IMR-90 (cell line): ENCODE measurements around the gene SRCIN1. TPM values are rescaled to one million over a fixed set of nuclear protein-coding genes. Genes with fewer than 3 reads are reported as not detected.
"Not testable (repeated sequence)": the region's sequence is repeated elsewhere in the genome, so short reads cannot be mapped to it uniquely, and the experiment has no call there.

Source experiments
- ATAC-seq: fragments of 200-7000 bp; cut with Tn5 transposase; 2 replicates; pipeline ENCODE4 v1.9.1; 2020; ENCODE audit warnings: low read depth, mild to moderate bottlenecking, moderate library complexity
- BruUV-seq: library from RNA; stranded (reverse); fragments of 400-500 nt; replicated peaks from 2 replicates; lab custom pipeline; 2021; lab: Mats Ljungman, UMichigan
- CTCF ChIA-PET: fragments of 300-600 bp; formaldehyde crosslinking; extraction: SDS; loops from one replicate; lab custom pipeline; 2021; ENCODE audit warnings: antibody characterized with exemption; lab: Yijun Ruan, JAX
- POLR2A ChIA-PET: fragments of 300-600 bp; sonication (Branson Sonifier 250); formaldehyde crosslinking; loops from one replicate; lab custom pipeline; 2022; ENCODE audit warnings: antibody characterized with exemption; ENCODE audit not compliant: unreplicated experiment; lab: Charles Lee
- DNase-seq: peaks from one replicate; pipeline ENCODE4 v3.0.0; 2013
- H2AFZ ChIP-seq: replicated peaks from 2 replicates; pipeline ENCODE3; 2013; ENCODE audit warnings: low read length, mild to moderate bottlenecking; ENCODE audit not compliant: poor library complexity
- H2AK5ac ChIP-seq: 2 replicates; pipeline ENCODE4 v1.6.1; 2013; ENCODE audit warnings: low read depth, low read length, inconsistent platforms
- H2AK9ac ChIP-seq: replicated peaks from 2 replicates; pipeline ENCODE3; 2013; ENCODE audit warnings: mild to moderate bottlenecking, low read depth, low read length, moderate library complexity; ENCODE audit not compliant: poor library complexity
- H2BK120ac ChIP-seq: 2 replicates; pipeline ENCODE4 v1.6.1; 2013; ENCODE audit warnings: low read depth, low read length, inconsistent platforms
- H2BK15ac ChIP-seq: 3 replicates; pipeline ENCODE4 v1.6.1; 2013; ENCODE audit warnings: low read depth, low read length, inconsistent platforms
- H2BK20ac ChIP-seq: 2 replicates; pipeline ENCODE4 v1.6.1; 2013; ENCODE audit warnings: low read depth, mild to moderate bottlenecking, inconsistent platforms, low read length, moderate library complexity
- H2BK5ac ChIP-seq: 2 replicates; pipeline ENCODE4 v1.6.1; 2013; ENCODE audit warnings: mild to moderate bottlenecking, low read depth, low read length, inconsistent platforms; ENCODE audit not compliant: poor library complexity, severe bottlenecking
- H3K14ac ChIP-seq: replicated peaks from 2 replicates; pipeline ENCODE4 v1.6.1; 2013; ENCODE audit warnings: low read depth, low read length, inconsistent platforms
- H3K18ac ChIP-seq: 2 replicates; pipeline ENCODE4 v1.6.1; 2013; ENCODE audit warnings: low read depth, low read length, control low read depth
- H3K23ac ChIP-seq: 2 replicates; pipeline ENCODE4 v1.6.1; 2013; ENCODE audit warnings: low read depth, low read length, inconsistent platforms
- H3K27ac ChIP-seq: 2 replicates; pipeline ENCODE4 v1.5.1; 2013; ENCODE audit warnings: mild to moderate bottlenecking, control low read depth, low read length; ENCODE audit not compliant: insufficient read depth
- H3K27me3 ChIP-seq: 2 replicates; pipeline ENCODE4 v1.6.1; 2013; ENCODE audit warnings: low read length; ENCODE audit not compliant: control insufficient read depth, insufficient read depth
- H3K36me3 ChIP-seq: 2 replicates; pipeline ENCODE4 v1.6.1; 2013; ENCODE audit warnings: low read length, mixed read lengths; ENCODE audit not compliant: control insufficient read depth, insufficient read depth
- H3K4ac ChIP-seq: 2 replicates; pipeline ENCODE4 v1.6.1; 2013; ENCODE audit warnings: low read depth, low read length, inconsistent platforms
- H3K4me1 ChIP-seq: 2 replicates; pipeline ENCODE4 v1.6.1; 2013; ENCODE audit warnings: low read length, mixed read lengths; ENCODE audit not compliant: control insufficient read depth, insufficient read depth
- H3K4me2 ChIP-seq: 2 replicates; pipeline ENCODE4 v1.6.1; 2013; ENCODE audit warnings: low read depth, mild to moderate bottlenecking, control low read depth, low read length, moderate library complexity
- H3K4me3 ChIP-seq: 2 replicates; pipeline ENCODE4 v1.5.1; 2013; ENCODE audit warnings: low read depth, mild to moderate bottlenecking, control low read depth, low read length, moderate library complexity; ENCODE audit not compliant: insufficient read depth
- H3K56ac ChIP-seq: 2 replicates; pipeline ENCODE4 v1.6.1; 2013; ENCODE audit warnings: low read length, inconsistent platforms; ENCODE audit not compliant: insufficient read depth; ENCODE audit errors: extremely low read depth
- H3K79me1 ChIP-seq, 2 experiments: 2 replicates each; pipeline ENCODE4 v1.6.1; 2013; ENCODE audit warnings: low read length in 2 of 2, inconsistent platforms in 1 of 2, low read depth in 1 of 2
- H3K9ac ChIP-seq: 2 replicates; pipeline ENCODE4 v1.6.1; 2013; ENCODE audit warnings: low read depth, low read length, control low read depth
- H3K9me1 ChIP-seq: 2 replicates; pipeline ENCODE4 v1.6.1; 2013; ENCODE audit warnings: low read length, inconsistent platforms; ENCODE audit not compliant: insufficient read depth
- H3K9me3 ChIP-seq: 2 replicates; pipeline ENCODE4 v1.6.1; 2013; ENCODE audit warnings: low read length; ENCODE audit not compliant: control insufficient read depth, insufficient read depth
- H4K20me1 ChIP-seq: 2 replicates; pipeline ENCODE4 v1.6.1; 2013; ENCODE audit warnings: low read length, inconsistent platforms; ENCODE audit not compliant: insufficient read depth
- H4K5ac ChIP-seq: 2 replicates; pipeline ENCODE4 v1.6.1; 2013; ENCODE audit warnings: mild to moderate bottlenecking, low read depth, low read length, control low read depth
- H4K8ac ChIP-seq, 2 experiments: 2 replicates each; pipeline ENCODE4 v1.6.1; 2013; ENCODE audit warnings: low read depth in 2 of 2, low read length in 2 of 2, control low read depth in 1 of 2, inconsistent platforms in 1 of 2
- H4K91ac ChIP-seq: 2 replicates; pipeline ENCODE4 v1.6.1; 2013; ENCODE audit warnings: low read depth, low read length, inconsistent platforms; ENCODE audit not compliant: insufficient read depth
- FOS ChIP-seq: fragments of 150-350 bp; IDR thresholded peaks from 2 replicates; pipeline ENCODE4 v1.6.1; 2016; ENCODE audit warnings: low read depth, low read length
- MAZ ChIP-seq: IDR thresholded peaks from 2 replicates; pipeline ENCODE4 v1.6.1; 2012; ENCODE audit warnings: low read depth, mild to moderate bottlenecking, low read length, improper control_type of control experiment, moderate library complexity, borderline replicate concordance
- MXI1 ChIP-seq: IDR thresholded peaks from 2 replicates; pipeline ENCODE4 v1.6.1; 2012; ENCODE audit warnings: low read depth, mild to moderate bottlenecking, low read length, moderate library complexity, borderline replicate concordance
- POLR2A ChIP-seq: IDR thresholded peaks from 2 replicates; pipeline ENCODE4 v1.6.1; 2012; ENCODE audit warnings: mild to moderate bottlenecking, low read depth, low read length
- RAD21 ChIP-seq: IDR thresholded peaks from 2 replicates; pipeline ENCODE4 v1.6.1; 2012; ENCODE audit warnings: low read length, improper control_type of control experiment
- RCOR1 ChIP-seq: IDR thresholded peaks from 2 replicates; pipeline ENCODE4 v1.6.1; 2012; ENCODE audit warnings: mild to moderate bottlenecking, low read length, improper control_type of control experiment; ENCODE audit not compliant: insufficient replicate concordance
- RFX5 ChIP-seq: IDR thresholded peaks from 2 replicates; pipeline ENCODE4 v1.8.0; 2012; ENCODE audit warnings: low read depth, mild to moderate bottlenecking, low read length, moderate library complexity
- WGBS, 2 experiments: methylation state at CpG; one replicate each; pipeline versions ENCODE4 v1.1.5 to v1.1.7; 2013; ENCODE audit warnings: missing lambda C conversion rate in 2 of 2; ENCODE audit not compliant: insufficient read length in 1 of 2; ENCODE audit errors: extremely low coverage in 2 of 2; 5-methylcytosine and 5-hydroxymethylcytosine counted together
- dilution Hi-C: fragments of 300-500 bp; cut with HindIII; formaldehyde crosslinking; loops from one replicate; pipeline ENCODE4 v1.14.3; 2018; ENCODE audit warnings: low sequenced_read_pairs; ENCODE audit not compliant: unreplicated experiment
- in situ Hi-C: fragments of 300-500 bp; cut with MboI; formaldehyde crosslinking; loops from 3 replicates; pipeline ENCODE4 v1.14.3; 2019; ENCODE audit warnings: low sequenced_read_pairs, inconsistent platforms, mixed read lengths
- intact Hi-C: fragments of 100-400 bp; cut with micrococcal nuclease; formaldehyde crosslinking; loops from 2 replicates; pipeline ENCODE4 v1.10.0; 2022
- polyA plus RNA-seq, 3 experiments: library from polyadenylated mRNA; depleted of rRNA; stranded (reverse); fragments of >200 nt; gene quantifications; 2 replicates each; pipeline ENCODE4 v1.2.3, GENCODE V29; 2012; ENCODE audit warnings: low replicate concordance in 1 of 3
- total RNA-seq: library from RNA; depleted of rRNA; stranded (reverse); fragments of >200 nt; gene quantifications from 2 replicates; pipeline ENCODE4 v1.2.3, GENCODE V29; 2012
- TF ChIP-seq, protein P1 (sequence below): fragments of 150-350 bp; IDR thresholded peaks from 2 replicates; pipeline ENCODE4 v1.6.1; 2017; ENCODE audit warnings: mild to moderate bottlenecking, antibody characterized with exemption, low read length, low read depth

SRCIN1 gene
- total and polyA plus RNA-seq, 2 of the 4 experiments (the other 2 are of a cell fraction), result not detected

GRCh38 chr17:38627957-38628356 is 22.2 kb upstream of the SRCIN1 start:
- Histone ChIP-seq H4K91ac (no peak overlapping the region), H2AK9ac (no peak overlapping the region), H3K27ac (no peak overlapping the region), H2BK20ac (no peak overlapping the region), H3K9ac (no peak overlapping the region), H2BK120ac (no peak overlapping the region), H3K4me2 (no peak overlapping the region), H4K20me1 (no peaks in the 10 kb centered on the region), H3K79me1 (no peaks in the 10 kb centered on the region), H3K9me3 (no peaks in the 10 kb centered on the region), H3K36me3 (no peaks in the 10 kb centered on the region), H2AFZ (no peak overlapping the region), H3K4ac (no peak overlapping the region), H3K4me1 (no peaks in the 10 kb centered on the region), H4K5ac (no peak overlapping the region), H3K27me3 (peaks cover 12% of the 10 kb centered on the region), H3K14ac (no peak overlapping the region), H3K9me1 (no peaks in the 10 kb centered on the region), H3K56ac (no peak overlapping the region; the same call in 1 of the 2 replicates), H3K4me3 (no peak overlapping the region), H2BK5ac (no peak overlapping the region), H2BK15ac (no peak overlapping the region), H2AK5ac (no peak overlapping the region), H3K23ac (no peak overlapping the region), H4K8ac (no peak overlapping the region), H3K18ac (no peak overlapping the region)
- ChIA-PET POLR2A (no interaction called here), CTCF (no interaction called here)
- no peak for DNase-seq
- intact Hi-C loops (no loop called here), in situ Hi-C loops (no loop called here), dilution Hi-C loops (no loop called here)
- WGBS, 2 experiments, result 100% methylated on average over 1 of the region's 2 CpGs; no CpG with 5 or more reads in 1 of the 2 experiments
- no peak for ATAC-seq
- BruUV-seq, result no TSS peak
- TF ChIP-seq MXI1, result no peak
- no peak for TF ChIP-seq RFX5
- no peak for TF ChIP-seq POLR2A
- no peak for TF ChIP-seq MAZ
- no peak for TF ChIP-seq RAD21
- TF ChIP-seq, protein P1, sequence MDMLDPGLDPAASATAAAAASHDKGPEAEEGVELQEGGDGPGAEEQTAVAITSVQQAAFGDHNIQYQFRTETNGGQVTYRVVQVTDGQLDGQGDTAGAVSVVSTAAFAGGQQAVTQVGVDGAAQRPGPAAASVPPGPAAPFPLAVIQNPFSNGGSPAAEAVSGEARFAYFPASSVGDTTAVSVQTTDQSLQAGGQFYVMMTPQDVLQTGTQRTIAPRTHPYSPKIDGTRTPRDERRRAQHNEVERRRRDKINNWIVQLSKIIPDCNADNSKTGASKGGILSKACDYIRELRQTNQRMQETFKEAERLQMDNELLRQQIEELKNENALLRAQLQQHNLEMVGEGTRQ, result no peak
- no peak for TF ChIP-seq FOS
- TF ChIP-seq RCOR1, result no peak

DNA sequence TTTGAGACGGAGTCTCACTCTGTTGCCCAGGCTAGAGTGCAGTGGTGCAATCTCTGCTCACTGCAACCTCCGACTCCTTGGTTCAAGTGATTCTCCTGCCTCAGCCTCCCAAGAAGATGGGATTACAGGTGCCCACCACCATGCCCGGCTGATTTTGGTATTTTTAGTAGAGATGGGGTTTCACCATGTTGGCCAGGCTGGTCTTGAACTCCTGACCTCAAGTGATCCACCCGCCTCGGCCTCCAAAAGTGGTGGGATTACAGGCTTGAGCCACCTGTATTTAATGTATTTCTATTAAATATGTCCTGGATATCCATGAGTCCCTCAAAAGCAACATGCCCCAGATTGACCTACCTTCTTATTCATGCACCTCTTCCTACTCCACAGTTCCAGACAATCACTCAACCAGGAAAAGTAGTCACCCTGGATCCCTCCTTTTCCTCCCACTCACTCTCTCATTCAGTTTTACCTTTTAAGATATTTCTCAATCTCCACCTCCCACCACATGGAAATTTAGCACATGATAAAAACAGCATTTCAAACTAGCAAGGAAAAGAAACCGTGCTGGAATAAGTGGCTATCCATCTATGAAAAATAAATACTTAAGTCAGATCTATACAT is 21.0 kb upstream of the SRCIN1 start:
- H3K27ac ChIP-seq, H3K56ac ChIP-seq, ATAC-seq, H2AK9ac ChIP-seq, H3K9me3 ChIP-seq, DNase-seq, H3K9ac ChIP-seq, H2AFZ ChIP-seq, H4K20me1 ChIP-seq, H4K5ac ChIP-seq, H3K9me1 ChIP-seq, dilution Hi-C loops, H3K14ac ChIP-seq, H2AK5ac ChIP-seq, POLR2A ChIA-PET, H3K4me1 ChIP-seq, H3K4me2 ChIP-seq, H2BK15ac ChIP-seq, H2BK5ac ChIP-seq, H2BK120ac ChIP-seq, H4K91ac ChIP-seq, intact Hi-C loops, H2BK20ac ChIP-seq, in situ Hi-C loops, H4K8ac ChIP-seq, H3K18ac ChIP-seq, H3K36me3 ChIP-seq, H3K79me1 ChIP-seq, CTCF ChIA-PET, H3K4ac ChIP-seq, H3K4me3 ChIP-seq, BruUV-seq, H3K23ac ChIP-seq: not testable (repeated sequence)
- H3K27me3 ChIP-seq, result peaks cover 18% of the 10 kb centered on the region
- WGBS, 2 experiments, result no CpG with 5 or more reads among the region's 6 CpGs
